A549 (cell line): ENCODE results near the gene SERPINE2.

Experiments
- CHD2 ChIP-seq: fragments of 150-350 bp; IDR thresholded peaks from 2 replicates; pipeline ENCODE4 v1.6.1; 2014; ENCODE audit warnings: low read length; ENCODE audit not compliant: partially characterized antibody
- CTCF ChIP-seq: fragments of >200 bp; sonication (Bioruptor Twin); formaldehyde crosslinking; IDR thresholded peaks from 3 replicates; pipeline ENCODE4 v1.5.1; 2016
- HDAC2 ChIP-seq: fragments of 200-600 bp; sonication (generic); IDR thresholded peaks from 2 replicates; pipeline ENCODE4 v1.6.1; 2016
- HOXA7 ChIP-seq: fragments of 250-450 bp; sonication (Bioruptor Pico); IDR thresholded peaks from 2 replicates; pipeline ENCODE4 v1.5.0; 2020; ENCODE audit warnings: mild to moderate bottlenecking, moderate library complexity
- NPAS2 ChIP-seq: fragments of 250-450 bp; sonication (Bioruptor Pico); IDR thresholded peaks from 2 replicates; pipeline ENCODE4 v1.8.0; 2022; ENCODE audit warnings: mild to moderate bottlenecking, moderate library complexity, borderline replicate concordance
- NR3C1 ChIP-seq: fragments of >200 bp; sonication (Bioruptor Twin); formaldehyde crosslinking; IDR thresholded peaks from 3 replicates; pipeline ENCODE4 v1.6.1; 2017
- POLR2A ChIP-seq: IDR thresholded peaks from 2 replicates; pipeline ENCODE4 v1.6.1; 2012; ENCODE audit warnings: mild to moderate bottlenecking, low read length
- POLR2AphosphoS2 ChIP-seq: conservative IDR thresholded peaks from 2 replicates; pipeline ENCODE4 v1.6.1; 2012; ENCODE audit warnings: low read length, improper control_type of control experiment, inconsistent platforms
- RAD21 ChIP-seq, 2 experiments: fragments of >200 bp in 1 of 2; sonication (Bioruptor Twin) in 1 of 2; formaldehyde crosslinking in 1 of 2; IDR thresholded peaks in 1 of 2; conservative IDR thresholded peaks in 1 of 2; 2 replicates in 1 of 2; 3 replicates in 1 of 2; pipeline ENCODE4 v1.6.1; 2012 to 2018; ENCODE audit warnings: inconsistent platforms in 1 of 2
- RCOR1 ChIP-seq: fragments of 150-350 bp; IDR thresholded peaks from 2 replicates; pipeline ENCODE4 v1.6.1; 2014; ENCODE audit warnings: antibody characterized with exemption, low read length, low read depth
- REST ChIP-seq: fragments of 200-600 bp; sonication (generic); IDR thresholded peaks from 2 replicates; pipeline ENCODE4 v1.6.1; 2016; ENCODE audit warnings: antibody characterized with exemption, mild to moderate bottlenecking, moderate library complexity
- RFX5 ChIP-seq: fragments of 450-650 bp; IDR thresholded peaks from 2 replicates; pipeline ENCODE4 v1.7.1; 2014; ENCODE audit warnings: antibody characterized with exemption, mild to moderate bottlenecking, moderate library complexity
- RNF2 ChIP-seq: fragments of 200-600 bp; sonication (generic); IDR thresholded peaks from 2 replicates; pipeline ENCODE4 v1.6.1; 2016; ENCODE audit warnings: low read depth, mild to moderate bottlenecking, antibody characterized with exemption, moderate library complexity, borderline replicate concordance

DNA sequence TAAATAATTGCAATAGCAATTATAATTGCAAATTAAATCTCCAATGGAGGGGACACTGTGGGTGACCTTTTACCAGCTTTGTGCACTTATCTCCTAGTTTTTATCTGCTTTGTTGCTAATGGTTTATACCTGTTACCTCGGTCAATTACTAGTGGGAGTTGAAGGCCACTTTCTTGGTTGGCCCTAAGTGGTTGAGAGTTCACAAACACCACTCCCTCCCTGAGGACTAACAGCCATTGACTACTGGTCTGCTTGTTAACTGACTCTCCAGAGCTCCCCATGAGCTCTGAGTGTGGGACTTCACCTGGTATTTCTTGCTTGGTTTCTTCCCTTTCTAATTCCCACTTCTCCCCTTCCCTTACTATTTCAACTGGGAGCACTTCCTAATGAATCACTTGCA is 27.2 kb downstream of the SERPINE2 start:
- TF ChIP-seq CTCF (no peak), NR3C1 (no peak), POLR2AphosphoS2 (no peak), POLR2A (no peak), HOXA7 (CRISPR knock-in tag) (no peak), CHD2 (no peak), RFX5 (no peak), RNF2 (no peak), NPAS2 (CRISPR knock-in tag) (no peak), HDAC2 (no peak), RCOR1 (no peak), RAD21 (conservative IDR thresholded peaks at IDR 0.05 in 1 of 2, IDR thresholded peaks at IDR 0.05 in 1 of 2) (no peak), REST (no peak)
